Liver (tissue), 9 donors: Measurements from ENCODE around the gene SGCD. TPM values are rescaled to one million over a fixed set of nuclear protein-coding genes. Genes with fewer than 3 reads are reported as not detected.

ENCODE experiments used
- DNase-seq: peaks from one replicate; pipeline ENCODE4 v3.0.0-alpha.2; 2017; ENCODE audit warnings: low spot score
- H3K27ac ChIP-seq, 2 donors: one replicate each; pipeline ENCODE4 v1.7.0; 2013; ENCODE audit warnings: inconsistent platforms in 2 of 2, low read length in 2 of 2, control low read depth in 1 of 2, low read depth in 1 of 2, mild to moderate bottlenecking in 1 of 2
- H3K27me3 ChIP-seq, 4 donors: one replicate each; pipeline versions ENCODE4 v1.6.1 to v1.7.0; 2013; ENCODE audit warnings: low read length in 3 of 4, inconsistent platforms in 1 of 4, mild to moderate bottlenecking in 1 of 4, moderate library complexity in 1 of 4; ENCODE audit not compliant: control insufficient read depth in 4 of 4, insufficient read depth in 4 of 4
- H3K36me3 ChIP-seq, 4 donors: one replicate each; pipeline versions ENCODE4 v1.6.1 to v1.7.0; 2013; ENCODE audit warnings: low read length in 3 of 4, mild to moderate bottlenecking in 3 of 4, low read depth in 1 of 4, moderate library complexity in 1 of 4; ENCODE audit not compliant: control insufficient read depth in 4 of 4, insufficient read depth in 3 of 4
- H3K4me1 ChIP-seq, 4 donors: one replicate each; pipeline versions ENCODE4 v1.6.1 to v1.7.0; 2013; ENCODE audit warnings: low read length in 3 of 4, mild to moderate bottlenecking in 3 of 4, moderate library complexity in 1 of 4; ENCODE audit not compliant: control insufficient read depth in 4 of 4, insufficient read depth in 4 of 4
- H3K4me3 ChIP-seq, 3 donors: one replicate each; pipeline versions ENCODE4 v1.6.1 to v1.7.0; 2013; ENCODE audit warnings: low read length in 3 of 3, control low read depth in 1 of 3, low read depth in 1 of 3, mild to moderate bottlenecking in 1 of 3
- H3K9ac ChIP-seq, 2 donors: one replicate each; pipeline ENCODE4 v1.7.0; 2013; ENCODE audit warnings: low read length in 2 of 2, mild to moderate bottlenecking in 2 of 2, moderate library complexity in 2 of 2, control low read depth in 1 of 2, low read depth in 1 of 2
- H3K9me3 ChIP-seq, 4 donors: one replicate each; pipeline versions ENCODE4 v1.6.1 to v1.7.0; 2013; ENCODE audit warnings: low read length in 3 of 4; ENCODE audit not compliant: control insufficient read depth in 4 of 4
- ATF3 ChIP-seq: IDR thresholded peaks from 2 replicates; pipeline ENCODE4 v1.6.1; 2016; ENCODE audit warnings: antibody characterized with exemption
- CTCF ChIP-seq: fragments of 150-350 bp; IDR thresholded peaks from 2 replicates; pipeline ENCODE4 v1.5.1; 2017; ENCODE audit warnings: improper control_type of control experiment, low read depth, low read length; ENCODE audit not compliant: missing input control
- EGR1 ChIP-seq, 2 donors: IDR thresholded peaks; 2 replicates each; pipeline ENCODE4 v1.6.1; 2016 to 2018; ENCODE audit warnings: antibody characterized with exemption in 2 of 2, low read depth in 2 of 2
- FOXA1 ChIP-seq: IDR thresholded peaks from 2 replicates; pipeline ENCODE4 v1.6.1; 2016; ENCODE audit warnings: antibody characterized with exemption
- FOXA2 ChIP-seq: IDR thresholded peaks from 2 replicates; pipeline ENCODE4 v1.6.1; 2016; ENCODE audit warnings: antibody characterized with exemption
- GABPA ChIP-seq, 2 donors: IDR thresholded peaks in 1 of 2; conservative IDR thresholded peaks in 1 of 2; 2 replicates each; pipeline ENCODE4 v1.6.1; 2016; ENCODE audit warnings: antibody characterized with exemption in 2 of 2, mild to moderate bottlenecking in 1 of 2, moderate library complexity in 1 of 2
- HNF4G ChIP-seq: IDR thresholded peaks from 2 replicates; pipeline ENCODE4 v1.6.1; 2016; ENCODE audit warnings: antibody characterized with exemption
- JUND ChIP-seq, 2 donors: IDR thresholded peaks; 2 replicates each; pipeline ENCODE4 v1.6.1; 2016; ENCODE audit warnings: antibody characterized with exemption in 2 of 2
- MAX ChIP-seq: IDR thresholded peaks from 2 replicates; pipeline ENCODE4 v1.6.1; 2016; ENCODE audit warnings: antibody characterized with exemption
- NR2F2 ChIP-seq: IDR thresholded peaks from 2 replicates; pipeline ENCODE4 v1.6.1; 2016; ENCODE audit warnings: antibody characterized with exemption
- RAD21 ChIP-seq, 2 donors: IDR thresholded peaks; 2 replicates each; pipeline ENCODE4 v1.6.1; 2016; ENCODE audit warnings: antibody characterized with exemption in 2 of 2, mild to moderate bottlenecking in 2 of 2
- REST ChIP-seq: IDR thresholded peaks from 2 replicates; pipeline ENCODE4 v1.6.1; 2016; ENCODE audit warnings: antibody characterized with exemption, mild to moderate bottlenecking
- RXRA ChIP-seq, 2 donors: IDR thresholded peaks; 2 replicates each; pipeline ENCODE4 v1.6.1; 2017 to 2018; ENCODE audit warnings: antibody characterized with exemption in 2 of 2, mild to moderate bottlenecking in 1 of 2
- SP1 ChIP-seq: IDR thresholded peaks from 2 replicates; pipeline ENCODE4 v1.6.1; 2018; ENCODE audit warnings: antibody characterized with exemption, mild to moderate bottlenecking
- TAF1 ChIP-seq: conservative IDR thresholded peaks from 2 replicates; pipeline ENCODE4 v1.6.1; 2016; ENCODE audit warnings: antibody characterized with exemption, mild to moderate bottlenecking
- YY1 ChIP-seq: IDR thresholded peaks from 2 replicates; pipeline ENCODE4 v1.6.1; 2016; ENCODE audit warnings: antibody characterized with exemption, mild to moderate bottlenecking
- ZBTB33 ChIP-seq: IDR thresholded peaks from 2 replicates; pipeline ENCODE4 v1.6.1; 2016; ENCODE audit warnings: antibody characterized with exemption
- WGBS: extraction: QIAGEN DNeasy Blood & Tissue Kit; methylation state at CpG from one replicate; pipeline ENCODE4 v1.1.7; 2013; 5-methylcytosine and 5-hydroxymethylcytosine counted together
- polyA plus RNA-seq, 2 donors: library from polyadenylated mRNA; stranded (reverse) in 1 of 2; unstranded in 1 of 2; fragments of 200-250 nt in 1 of 2; fragments of >200 nt in 1 of 2; fragmentation: Nextera tagmentation in 1 of 2; extraction: Ambion mirVana in 1 of 2; gene quantifications; one replicate each; pipeline versions ENCODE4 v1.2.1 to v1.2.3, GENCODE V29; 2013 to 2015
- total RNA-seq, 2 donors: library from RNA; depleted of rRNA; stranded (reverse); fragments of >200 nt; gene quantifications; one replicate each; pipeline ENCODE4 v1.2.3, GENCODE V29; 2014
- donor health status: healthy.
- donor health status: healthy.
- donor health status: healthy.
- donor health status: healthy.
- donor health status: healthy.

The SGCD gene
- total and polyA plus RNA-seq, 4 donors = 0.35 to 1.7 (median 1.0) TPM

GRCh38 chr5:156466871-156467270 is 139.9 kb downstream of the SGCD start:
- 81% methylated on average over 3 of the region's 3 CpGs for WGBS
- H3K4me3 ChIP-seq = no peak overlapping the region
- no peak for DNase-seq
- no peaks in the 10 kb centered on the region for H3K27me3 ChIP-seq
- H3K36me3 ChIP-seq = no peaks in the 10 kb centered on the region
- no peak overlapping the region for H3K27ac ChIP-seq
- TF ChIP-seq NR2F2 = no peak
- TF ChIP-seq MAX = no peak
- TF ChIP-seq RAD21 (IDR thresholded peaks at IDR 0.05) = no peak
- H3K9me3 ChIP-seq = no peaks in the 10 kb centered on the region
- H3K4me1 ChIP-seq = no peaks in the 10 kb centered on the region
- no peak overlapping the region for H3K9ac ChIP-seq

GRCh38 chr5:156469636-156470035 is 142.7 kb downstream of the SGCD start:
- Histone ChIP-seq H3K9me3 (no peaks in the 10 kb centered on the region), H3K27ac (no peak overlapping the region), H3K9ac (no peak overlapping the region), H3K4me3 (no peak overlapping the region), H3K36me3 (no peaks in the 10 kb centered on the region), H3K27me3 (no peaks in the 10 kb centered on the region), H3K4me1 (no peaks in the 10 kb centered on the region)
- 92% methylated on average over 3 of the region's 3 CpGs for WGBS
- TF ChIP-seq SP1 (no peak), EGR1 (IDR thresholded peaks at IDR 0.05; ENCODE audit: low read depth in 2 of 2) (no peak), REST (no peak), FOXA1 (no peak), RXRA (IDR thresholded peaks at IDR 0.05) (no peak)
- DNase-seq = no peak

GRCh38 chr5:156471893-156472292 is 144.9 kb downstream of the SGCD start:
- DNase-seq = no peak
- H3K4me1 ChIP-seq = peaks cover 0 to 8% (median 0%) of the 10 kb centered on the region in 4 donors
- TF ChIP-seq SP1 = no peak
- no peak for TF ChIP-seq ZBTB33
- TF ChIP-seq EGR1 (IDR thresholded peaks at IDR 0.05; ENCODE audit: low read depth in 2 of 2) = no peak
- no peak for TF ChIP-seq HNF4G
- no peak for TF ChIP-seq RAD21 (IDR thresholded peaks at IDR 0.05)
- no peak for TF ChIP-seq TAF1
- no peak for TF ChIP-seq FOXA1
- no peak for TF ChIP-seq RXRA (IDR thresholded peaks at IDR 0.05)
- no peak for TF ChIP-seq JUND (IDR thresholded peaks at IDR 0.05)
- TF ChIP-seq GABPA (IDR thresholded peaks at IDR 0.05 in 1 of 2, conservative IDR thresholded peaks at IDR 0.05 in 1 of 2) = no peak
- TF ChIP-seq FOXA2 = no peak
- TF ChIP-seq CTCF = no peak
- no peak for TF ChIP-seq ATF3
- TF ChIP-seq YY1 = no peak
- no peak for TF ChIP-seq REST
- H3K9me3 ChIP-seq = no peaks in the 10 kb centered on the region
- 95% methylated on average over 3 of the region's 3 CpGs for WGBS
- no peak overlapping the region for H3K27ac ChIP-seq
- no peaks in the 10 kb centered on the region for H3K27me3 ChIP-seq
- no peak overlapping the region for H3K9ac ChIP-seq
- H3K36me3 ChIP-seq = no peaks in the 10 kb centered on the region
- H3K4me3 ChIP-seq = no peak overlapping the region
